ENCODE data around the gene BCL2L1.

Gene BCL2L1

GRCh38 chr20:31664696-31665354 is 57.8 kb downstream of the BCL2L1 start:
- no peak for TF ChIP-seq ZNF565 (CRISPR knock-in tag; conservative IDR thresholded peaks at IDR 0.05; ENCODE audit: low read depth)
- TF ChIP-seq ESRRG (CRISPR knock-in tag; IDR thresholded peaks at IDR 0.05): no peak
- TF ChIP-seq ZFP30 (CRISPR knock-in tag; IDR thresholded peaks at IDR 0.05): no peak
- no peak for TF ChIP-seq TCF4 (CRISPR knock-in tag; IDR thresholded peaks at IDR 0.05; ENCODE audit: borderline replicate concordance)
- no peak for TF ChIP-seq CREB5 (CRISPR knock-in tag; IDR thresholded peaks at IDR 0.05; ENCODE audit: low read depth)
- TF ChIP-seq OSR1 (CRISPR knock-in tag; IDR thresholded peaks at IDR 0.05): no peak
- no peak for TF ChIP-seq TSHZ2 (CRISPR knock-in tag; IDR thresholded peaks at IDR 0.05)
- no peak for TF ChIP-seq ISL1 (CRISPR knock-in tag; IDR thresholded peaks at IDR 0.05)
- TF ChIP-seq RARB (CRISPR knock-in tag; IDR thresholded peaks at IDR 0.05): no peak
- no peak for TF ChIP-seq BACH2 (CRISPR knock-in tag; IDR thresholded peaks at IDR 0.05; ENCODE audit: borderline replicate concordance)
- TF ChIP-seq SNAI2 (CRISPR knock-in tag; IDR thresholded peaks at IDR 0.05): no peak
- TF ChIP-seq ZNF70 (CRISPR knock-in tag; IDR thresholded peaks at IDR 0.05): no peak
- ATAC-seq: no peak

- TF ChIP-seq RARB (CRISPR knock-in tag; IDR thresholded peaks at IDR 0.05): no peak
- TF ChIP-seq TOX (CRISPR knock-in tag; IDR thresholded peaks at IDR 0.05; ENCODE audit: borderline replicate concordance): no peak
- no peak for TF ChIP-seq ZNF565 (CRISPR knock-in tag; conservative IDR thresholded peaks at IDR 0.05; ENCODE audit: low read depth)
- TF ChIP-seq OSR1 (CRISPR knock-in tag; IDR thresholded peaks at IDR 0.05): no peak
- TF ChIP-seq POU6F1 (CRISPR knock-in tag; IDR thresholded peaks at IDR 0.05; ENCODE audit: borderline replicate concordance, low read depth): no peak
- no peak for TF ChIP-seq SNAI2 (CRISPR knock-in tag; IDR thresholded peaks at IDR 0.05)
- no peak for TF ChIP-seq ESRRG (CRISPR knock-in tag; IDR thresholded peaks at IDR 0.05)
- no peak for TF ChIP-seq TCF4 (CRISPR knock-in tag; IDR thresholded peaks at IDR 0.05; ENCODE audit: borderline replicate concordance)
- TF ChIP-seq ZFP30 (CRISPR knock-in tag; IDR thresholded peaks at IDR 0.05): no peak
- TF ChIP-seq BACH2 (CRISPR knock-in tag; IDR thresholded peaks at IDR 0.05; ENCODE audit: borderline replicate concordance): no peak
- TF ChIP-seq CSRNP3 (CRISPR knock-in tag; IDR thresholded peaks at IDR 0.05): no peak
- no peak for TF ChIP-seq ZNF70 (CRISPR knock-in tag; IDR thresholded peaks at IDR 0.05)
- no peak for ATAC-seq
Observed at GRCh38 chr20:31663838-31664695, 58.6 kb downstream of the BCL2L1 start.

- ATAC-seq: no peak
- TF ChIP-seq PPARA (CRISPR knock-in tag; IDR thresholded peaks at IDR 0.05; ENCODE audit: borderline replicate concordance) (no peak), ARNTL (CRISPR knock-in tag; IDR thresholded peaks at IDR 0.05; ENCODE audit: borderline replicate concordance, low read depth) (no peak), RARB (CRISPR knock-in tag; IDR thresholded peaks at IDR 0.05) (no peak), ZFP30 (CRISPR knock-in tag; IDR thresholded peaks at IDR 0.05) (no peak), ZFP3 (CRISPR knock-in tag; IDR thresholded peaks at IDR 0.05) (no peak), CSRNP3 (CRISPR knock-in tag; IDR thresholded peaks at IDR 0.05) (no peak), ZNF565 (CRISPR knock-in tag; conservative IDR thresholded peaks at IDR 0.05; ENCODE audit: low read depth) (no peak), ZNF8 (CRISPR knock-in tag; IDR thresholded peaks at IDR 0.05) (no peak), POU6F1 (CRISPR knock-in tag; IDR thresholded peaks at IDR 0.05; ENCODE audit: borderline replicate concordance, low read depth) (no peak), CREB5 (CRISPR knock-in tag; IDR thresholded peaks at IDR 0.05; ENCODE audit: low read depth) (no peak), ESRRG (CRISPR knock-in tag; IDR thresholded peaks at IDR 0.05) (no peak), OSR1 (CRISPR knock-in tag; IDR thresholded peaks at IDR 0.05) (no peak)
Observed at GRCh38 chr20:31663524-31663837, 59.2 kb downstream of the BCL2L1 start.

Measured in SK-N-SH treated with all-trans-retinoic acid at 6 μM for 48 hours (cell line).